Mesothelial cell of epicardium (in vitro differentiated cells): Measurements from ENCODE around the gene CPNE6. TPM values are rescaled to one million over a fixed set of nuclear protein-coding genes. Genes with fewer than 3 reads are reported as not detected.
A peak's percentile ranks its signal among the peaks of the same experiment; 100 is the strongest.
"Not testable (repeated sequence)": the region's sequence is repeated elsewhere in the genome, so short reads cannot be mapped to it uniquely, and the experiment has no call there.

ENCODE experiments used
- DNase-seq, 2 experiments: peaks; one replicate each; pipeline ENCODE4 v3.0.0; 2021; ENCODE audit warnings: low spot score in 2 of 2; ENCODE audit not compliant: unreplicated experiment in 2 of 2
- H3K27ac Mint-ChIP-seq: 2 replicates; pipeline ENCODE4 v1.8.0; 2021; ENCODE audit warnings: mixed read lengths
- H3K27me3 Mint-ChIP-seq: 2 replicates; pipeline ENCODE4 v1.8.0; 2021; ENCODE audit warnings: low read depth, mixed read lengths
- H3K36me3 Mint-ChIP-seq: 2 replicates; pipeline ENCODE4 v1.8.0; 2021; ENCODE audit warnings: mixed read lengths
- H3K4me1 Mint-ChIP-seq: 2 replicates; pipeline ENCODE4 v1.8.0; 2021; ENCODE audit warnings: mixed read lengths
- H3K4me3 Mint-ChIP-seq: 2 replicates; pipeline ENCODE4 v1.8.0; 2021; ENCODE audit warnings: mild to moderate bottlenecking, moderate library complexity, mixed read lengths
- H3K9me3 Mint-ChIP-seq: 2 replicates; pipeline ENCODE4 v1.8.0; 2021; ENCODE audit warnings: mixed read lengths
- CTCF ChIP-seq: fragments of 200-600 bp; sonication (generic); IDR thresholded peaks from one replicate; pipeline ENCODE4 v1.5.0; 2021; ENCODE audit warnings: antibody characterized with exemption; ENCODE audit not compliant: unreplicated experiment
- total RNA-seq: library from RNA; stranded (reverse); gene quantifications from 3 replicates; pipeline ENCODE4 v1.2.1, GENCODE V29; 2021

Gene CPNE6
- total RNA-seq, result not detected in 3 replicates

- H3K4me3 Mint-ChIP-seq, result no peak within 1 kb of the TSS
- H3K9me3 Mint-ChIP-seq, result no peaks in the 10 kb centered on the region
- no peaks in the 10 kb centered on the region for H3K36me3 Mint-ChIP-seq
- H3K27me3 Mint-ChIP-seq, result peaks cover 32% of the 10 kb centered on the region
- no peak within 1 kb of the TSS for H3K27ac Mint-ChIP-seq
- TF ChIP-seq CTCF, result no peak
- H3K4me1 Mint-ChIP-seq, result no peaks in the 10 kb centered on the region
- DNase-seq, result no peak
Observed at GRCh38 chr14:24071144-24071697, at the start of gene CPNE6. CPNE6 (plus strand) TSS chr14:24071562; CDS start chr14:24072937, 1,375 bp downstream.

- H3K36me3 Mint-ChIP-seq, DNase-seq, H3K4me1 Mint-ChIP-seq, H3K4me3 Mint-ChIP-seq, H3K27ac Mint-ChIP-seq: not testable (repeated sequence)
- Mint-ChIP-seq H3K27me3 (peaks cover 15% of the 10 kb centered on the region), H3K9me3 (peaks cover 35% of the 10 kb centered on the region)
Observed at GRCh38 chr14:24024939-24025418, 46.4 kb upstream of the CPNE6 start.

GRCh38 chr14:24029687-24030086, 41.7 kb upstream of the CPNE6 start:
- H3K9me3 Mint-ChIP-seq, result peaks cover 33% of the 10 kb centered on the region
- H3K27ac Mint-ChIP-seq, H3K4me1 Mint-ChIP-seq, H3K4me3 Mint-ChIP-seq, H3K36me3 Mint-ChIP-seq, H3K27me3 Mint-ChIP-seq, DNase-seq: not testable (repeated sequence)

- H3K36me3 Mint-ChIP-seq, H3K4me3 Mint-ChIP-seq, DNase-seq, H3K27ac Mint-ChIP-seq, H3K4me1 Mint-ChIP-seq, H3K27me3 Mint-ChIP-seq: not testable (repeated sequence)
- peaks cover 24% of the 10 kb centered on the region for H3K9me3 Mint-ChIP-seq
Observed at GRCh38 chr14:24031331-24031730, 40.0 kb upstream of the CPNE6 start.

- DNase-seq, result no peak
- H3K27me3 Mint-ChIP-seq, result peaks cover 2% of the 10 kb centered on the region
- no peak for TF ChIP-seq CTCF
- peaks cover 16% of the 10 kb centered on the region for H3K9me3 Mint-ChIP-seq
- H3K27ac Mint-ChIP-seq, result no peak overlapping the region
- H3K36me3 Mint-ChIP-seq, result no peaks in the 10 kb centered on the region
- H3K4me1 Mint-ChIP-seq, result peaks cover 11% of the 10 kb centered on the region
- H3K4me3 Mint-ChIP-seq, result no peak overlapping the region
Observed at GRCh38 chr14:24032727-24033418, 38.5 kb upstream of the CPNE6 start.

- H3K9me3 Mint-ChIP-seq, result peaks cover 11% of the 10 kb centered on the region
- DNase-seq, H3K36me3 Mint-ChIP-seq, H3K27me3 Mint-ChIP-seq: not testable (repeated sequence)
- H3K27ac Mint-ChIP-seq, result peak overlapping the region; percentile 83
- H3K4me3 Mint-ChIP-seq, result peak overlapping the region; percentile 87
- peaks cover 11% of the 10 kb centered on the region for H3K4me1 Mint-ChIP-seq
Observed at GRCh38 chr14:24035769-24036168, 35.6 kb upstream of the CPNE6 start.

- Mint-ChIP-seq H3K27ac (peak overlapping the region; percentile 92), H3K27me3 (no peaks in the 10 kb centered on the region), H3K4me1 (peaks cover 11% of the 10 kb centered on the region), H3K4me3 (peak overlapping the region; percentile 87), H3K9me3 (peaks cover 5% of the 10 kb centered on the region), H3K36me3 (no peaks in the 10 kb centered on the region)
- TF ChIP-seq CTCF, result peak; percentile 25
- DNase-seq, result peak in 1 of 2 experiments; percentile 81
Observed at GRCh38 chr14:24036169-24036962, 35.0 kb upstream of the CPNE6 start.

- Mint-ChIP-seq H3K27ac (peak overlapping the region; percentile 92), H3K4me1 (peaks cover 11% of the 10 kb centered on the region), H3K4me3 (peak overlapping the region; percentile 87)
- H3K9me3 Mint-ChIP-seq, H3K27me3 Mint-ChIP-seq, H3K36me3 Mint-ChIP-seq, DNase-seq: not testable (repeated sequence)
Observed at GRCh38 chr14:24036963-24037657, 34.3 kb upstream of the CPNE6 start.
